Gastroesophageal sphincter (tissue), 4 donors: Measurements from ENCODE around the gene EFNA2. TPM values are rescaled to one million over a fixed set of nuclear protein-coding genes. Genes with fewer than 3 reads are reported as not detected.
A peak's percentile ranks its signal among the peaks of the same experiment; 100 is the strongest.

Source experiments
- ATAC-seq: fragments of 150-250 bp; one replicate; pipeline ENCODE4 v1.9.1; 2016; ENCODE audit warnings: mild to moderate bottlenecking, moderate library complexity
- H3K27ac ChIP-seq, 4 donors: fragments of 200-600 bp; sonication (generic) in 3 of 4; 1 replicate in 3 of 4; 2 replicates in 1 of 4; pipeline ENCODE4 v1.5.1; 2016 to 2019
- H3K27me3 ChIP-seq: fragments of 200-600 bp; sonication (generic); one replicate; pipeline ENCODE4 v1.5.1; 2019
- H3K36me3 ChIP-seq, 2 donors: fragments of 200-600 bp; sonication (generic); one replicate each; pipeline ENCODE4 v1.5.1; 2019; ENCODE audit warnings: control low read depth in 1 of 2
- H3K4me1 ChIP-seq, 3 donors: fragments of 200-600 bp; sonication (generic); 1 replicate in 2 of 3; 2 replicates in 1 of 3; pipeline ENCODE4 v1.5.1; 2016 to 2019; ENCODE audit warnings: control low read depth in 2 of 3
- H3K4me3 ChIP-seq, 2 donors: fragments of 200-600 bp; sonication (generic); one replicate each; pipeline ENCODE4 v1.5.1; 2019; ENCODE audit warnings: mild to moderate bottlenecking in 1 of 2, moderate library complexity in 1 of 2
- H3K9me3 ChIP-seq, 3 donors: fragments of 200-600 bp; sonication (generic); one replicate each; pipeline ENCODE4 v1.5.1; 2017 to 2019; ENCODE audit warnings: control low read depth in 2 of 3
- CTCF ChIP-seq, 4 experiments: fragments of 200-600 bp in 2 of 4; fragments of 450-650 bp in 2 of 4; sonication (generic) in 1 of 4; IDR thresholded peaks; one replicate each; pipeline ENCODE4 v1.5.1; 2017 to 2019; ENCODE audit warnings: antibody characterized with exemption in 4 of 4, mild to moderate bottlenecking in 2 of 4, moderate library complexity in 2 of 4
- EP300 ChIP-seq: sonication (generic); formaldehyde crosslinking; IDR thresholded peaks from one replicate; pipeline ENCODE4 v1.6.1; 2017; ENCODE audit warnings: antibody characterized with exemption, mild to moderate bottlenecking
- POLR2A ChIP-seq, 2 donors: fragments of 450-650 bp; IDR thresholded peaks; one replicate each; pipeline ENCODE4 v1.6.1; 2017; ENCODE audit warnings: antibody characterized with exemption in 2 of 2, mild to moderate bottlenecking in 2 of 2, moderate library complexity in 1 of 2
- POLR2AphosphoS5 ChIP-seq: sonication (generic); formaldehyde crosslinking; IDR thresholded peaks from one replicate; pipeline ENCODE4 v1.6.1; 2017; ENCODE audit warnings: antibody characterized with exemption
- WGBS, 2 donors: methylation state at CpG; one replicate each; pipeline ENCODE4 v1.1.5; 2018; ENCODE audit warnings: low coverage in 1 of 2; 5-methylcytosine and 5-hydroxymethylcytosine counted together
- total RNA-seq, 4 donors: library from RNA; depleted of rRNA; stranded (reverse); fragments of >200 nt; gene quantifications; one replicate each; pipeline ENCODE4 v1.1.0, GENCODE V29; 2016

Gene EFNA2
- total RNA-seq, 4 donors from 2014 or later = not detected

- peak; percentile 75 for TF ChIP-seq POLR2AphosphoS5
- TF ChIP-seq EP300 = no peak
- TF ChIP-seq POLR2A (IDR thresholded peaks at IDR 0.05) = no peak
- 19% methylated on average over 3 of the region's 28 CpGs; no CpG with 5 or more reads in 1 of the 2 donors for WGBS, 2 donors
- Histone ChIP-seq H3K36me3 (peaks cover 0 to 14% of the 10 kb centered on the region in 2 donors), H3K9me3 (no peaks in the 10 kb centered on the region), H3K4me1 (peaks cover 4 to 89% (median 62%) of the 10 kb centered on the region in 3 donors), H3K27me3 (no peaks in the 10 kb centered on the region), H3K27ac (peak overlapping the region; percentile 74 to 100 (median 94)), H3K4me3 (peak overlapping the region in 1 of 2 donors; percentile 70)
- ATAC-seq = peak; percentile 13
Measured at GRCh38 chr19:1261798-1262622, 23.7 kb upstream of the EFNA2 start.

DNA sequence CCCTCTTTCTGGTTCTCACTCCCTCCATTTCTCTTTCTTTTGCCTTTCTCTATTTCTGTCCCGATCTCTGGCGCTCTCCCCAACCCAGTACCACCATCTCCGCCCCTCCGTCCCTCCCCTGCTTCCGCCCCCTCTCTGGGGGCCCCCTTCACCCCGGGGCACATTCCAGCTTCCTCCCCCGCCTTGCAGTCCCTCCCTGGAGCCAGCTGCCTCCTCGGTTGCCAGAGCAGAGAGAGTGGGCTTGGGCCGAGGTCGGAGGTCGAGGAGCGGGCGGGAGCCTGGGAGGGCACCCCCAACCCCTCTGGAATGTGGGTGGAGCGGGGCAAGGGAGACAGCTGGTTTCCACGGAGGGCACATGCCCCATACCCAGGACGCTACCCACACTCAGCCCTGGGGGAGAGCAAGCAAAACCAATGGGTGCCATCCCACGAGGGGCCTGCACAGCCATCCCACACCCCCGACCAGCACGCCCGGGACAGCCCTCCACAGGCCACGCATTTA, 23.0 kb upstream of the EFNA2 start:
- Histone ChIP-seq H3K4me3 (no peak overlapping the region), H3K9me3 (no peaks in the 10 kb centered on the region), H3K4me1 (peaks cover 4 to 89% (median 69%) of the 10 kb centered on the region in 3 donors), H3K27me3 (no peaks in the 10 kb centered on the region), H3K27ac (peak overlapping the region; percentile 74 to 100 (median 94)), H3K36me3 (peaks cover 0 to 7% of the 10 kb centered on the region in 2 donors)
- WGBS, 2 donors = 42 to 60% methylated on average over 1 to 6 of the region's 21 CpGs
- ATAC-seq = no peak
- TF ChIP-seq POLR2A (IDR thresholded peaks at IDR 0.05) = no peak
- no peak for TF ChIP-seq EP300
- no peak for TF ChIP-seq POLR2AphosphoS5
- TF ChIP-seq CTCF (IDR thresholded peaks at IDR 0.05) = no peak

- H3K27ac ChIP-seq = peak overlapping the region in 3 of 4 donors; percentile 89 to 100 (median 99)
- ATAC-seq = no peak
- WGBS, 2 donors = 83% methylated on average over 1 of the region's 5 CpGs; no CpG with 5 or more reads in 1 of the 2 donors
Measured at GRCh38 chr19:1263188-1263587, 22.5 kb upstream of the EFNA2 start.

GRCh38 chr19:1264801-1265614, 20.7 kb upstream of the EFNA2 start:
- no peak for TF ChIP-seq EP300
- peak; percentile 7 for TF ChIP-seq POLR2AphosphoS5
- H3K27ac ChIP-seq = peak overlapping the region; percentile 45 to 100 (median 94)
- peak overlapping the region in 1 of 2 donors; percentile 62 for H3K4me3 ChIP-seq
- no peaks in the 10 kb centered on the region for H3K27me3 ChIP-seq
- H3K9me3 ChIP-seq = no peaks in the 10 kb centered on the region
- peaks cover 4 to 83% (median 60%) of the 10 kb centered on the region in 3 donors for H3K4me1 ChIP-seq
- no peaks in the 10 kb centered on the region for H3K36me3 ChIP-seq
- peak; percentile 20 for ATAC-seq
- no CpG with 5 or more reads among the region's 26 CpGs for WGBS, 2 donors

More at GRCh38 chr19:1263188-1263587, 22.5 kb upstream of the EFNA2 start:
- peaks cover 0 to 2% of the 10 kb centered on the region in 2 donors for H3K36me3 ChIP-seq
- H3K4me1 ChIP-seq = peaks cover 4 to 89% (median 70%) of the 10 kb centered on the region in 3 donors
- H3K27me3 ChIP-seq = no peaks in the 10 kb centered on the region
- H3K4me3 ChIP-seq = no peak overlapping the region
- no peaks in the 10 kb centered on the region for H3K9me3 ChIP-seq
- TF ChIP-seq POLR2AphosphoS5 = no peak
- TF ChIP-seq EP300 = no peak
- no peak for TF ChIP-seq POLR2A (IDR thresholded peaks at IDR 0.05)
- no peak for TF ChIP-seq CTCF (IDR thresholded peaks at IDR 0.05)

- Histone ChIP-seq H3K4me3 (peak overlapping the region in 1 of 2 donors; percentile 62), H3K4me1 (peaks cover 4 to 83% (median 60%) of the 10 kb centered on the region in 3 donors)
Measured at GRCh38 chr19:1265615-1266128, 20.0 kb upstream of the EFNA2 start.

More at GRCh38 chr19:1265615-1266128, 20.0 kb upstream of the EFNA2 start:
- Histone ChIP-seq H3K27ac (peak overlapping the region; percentile 45 to 100 (median 94)), H3K9me3 (no peaks in the 10 kb centered on the region), H3K36me3 (no peaks in the 10 kb centered on the region), H3K27me3 (no peaks in the 10 kb centered on the region)
- WGBS, 2 donors = 8% methylated on average over 10 of the region's 28 CpGs; no CpG with 5 or more reads in 1 of the 2 donors
- no peak for TF ChIP-seq CTCF (IDR thresholded peaks at IDR 0.05)
- no peak for TF ChIP-seq EP300
- no peak for TF ChIP-seq POLR2A (IDR thresholded peaks at IDR 0.05)
- TF ChIP-seq POLR2AphosphoS5 = peak; percentile 45
- ATAC-seq = peak; percentile 5
